Right renal cortex interstitium (tissue), 3 donors: ENCODE measurements around the gene GRK3. TPM values are rescaled to one million over a fixed set of nuclear protein-coding genes. Genes with fewer than 3 reads are reported as not detected.
"Not testable (repeated sequence)": the region's sequence is repeated elsewhere in the genome, so short reads cannot be mapped to it uniquely, and the experiment has no call there.

Experiments
- DNase-seq, 3 donors: peaks; one replicate each; pipeline ENCODE4 v3.0.0-alpha.2; 2013; ENCODE audit warnings: low read depth in 3 of 3, low spot score in 2 of 3
- polyA plus RNA-seq, 3 donors: library from polyadenylated mRNA; unstranded; fragments of 120-200 nt; gene quantifications; one replicate each; pipeline ENCODE4 v1.2.1, GENCODE V29; 2013; ENCODE audit not compliant: insufficient read length in 3 of 3

Gene GRK3
- polyA plus RNA-seq, 3 donors = 8.7 to 10.7 (median 10.4) TPM

- no peak for DNase-seq
Measured at GRCh38 chr22:25623851-25624250, 59.4 kb downstream of the GRK3 start.

- no peak for DNase-seq
Measured at GRCh38 chr22:25624476-25624875, 60.0 kb downstream of the GRK3 start.

- DNase-seq = not testable (repeated sequence)
Measured at GRCh38 chr22:25625747-25626623, 61.5 kb downstream of the GRK3 start.

- DNase-seq = no peak
Measured at GRCh38 chr22:25626624-25626990, 62.1 kb downstream of the GRK3 start.

- DNase-seq = no peak
Measured at GRCh38 chr22:25627271-25627852, 62.9 kb downstream of the GRK3 start.

GRCh38 chr22:25628494-25628893 is 64.0 kb downstream of the GRK3 start:
- DNase-seq = no peak

GRCh38 chr22:25629613-25630012 is 65.1 kb downstream of the GRK3 start:
- no peak for DNase-seq

- DNase-seq = no peak
Measured at GRCh38 chr22:25630447-25630846, 66.0 kb downstream of the GRK3 start.

GRCh38 chr22:25636323-25636722 is 71.8 kb downstream of the GRK3 start:
- no peak for DNase-seq

GRCh38 chr22:25637032-25637431 is 72.6 kb downstream of the GRK3 start:
- no peak for DNase-seq

- DNase-seq = no peak
Measured at GRCh38 chr22:25637672-25638071, 73.2 kb downstream of the GRK3 start.

GRCh38 chr22:25638638-25639037 is 74.2 kb downstream of the GRK3 start:
- no peak for DNase-seq

- DNase-seq = no peak
Measured at GRCh38 chr22:25641650-25642049, 77.2 kb downstream of the GRK3 start.

- DNase-seq = no peak
Measured at GRCh38 chr22:25643232-25644000, 78.9 kb downstream of the GRK3 start.

GRCh38 chr22:25644122-25644521 is 79.6 kb downstream of the GRK3 start:
- no peak for DNase-seq

GRCh38 chr22:25645266-25645665 is 80.8 kb downstream of the GRK3 start:
- no peak for DNase-seq

- no peak for DNase-seq
Measured at GRCh38 chr22:25645964-25646363, 81.5 kb downstream of the GRK3 start.

- no peak for DNase-seq
Measured at GRCh38 chr22:25650833-25651232, 86.4 kb downstream of the GRK3 start.

- DNase-seq = no peak
Measured at GRCh38 chr22:25651332-25652085, 87.0 kb downstream of the GRK3 start.

GRCh38 chr22:25654676-25655075 is 90.2 kb downstream of the GRK3 start:
- DNase-seq = no peak
